Smooth muscle cell of the brain vasculature (primary cell): ENCODE results near the gene ZFYVE9.
"Not testable (repeated sequence)": the region's sequence is repeated elsewhere in the genome, so short reads cannot be mapped to it uniquely, and the experiment has no call there.

ENCODE experiments used
- DNase-seq: peaks from one replicate; pipeline ENCODE4 v3.0.0-alpha.2; 2012; ENCODE audit warnings: low read depth, low spot score

Gene ZFYVE9

GRCh38 chr1:52145137-52145536, 3.2 kb downstream of the ZFYVE9 start:
- DNase-seq, result no peak

- DNase-seq, result not testable (repeated sequence)
Measured at GRCh38 chr1:52150445-52150844, 8.6 kb downstream of the ZFYVE9 start.

GRCh38 chr1:52150946-52151345, 9.1 kb downstream of the ZFYVE9 start:
- DNase-seq, result no peak

- DNase-seq, result no peak
Measured at GRCh38 chr1:52152572-52152971, 10.7 kb downstream of the ZFYVE9 start.

- DNase-seq, result no peak
Measured at GRCh38 chr1:52153010-52153409, 11.1 kb downstream of the ZFYVE9 start.

GRCh38 chr1:52153898-52154297, 12.0 kb downstream of the ZFYVE9 start:
- no peak for DNase-seq

- no peak for DNase-seq
Measured at GRCh38 chr1:52156460-52156859, 14.6 kb downstream of the ZFYVE9 start.

GRCh38 chr1:52157582-52157981, 15.7 kb downstream of the ZFYVE9 start:
- DNase-seq, result no peak

GRCh38 chr1:52158218-52158617, 16.3 kb downstream of the ZFYVE9 start:
- no peak for DNase-seq

GRCh38 chr1:52159033-52159789, 17.3 kb downstream of the ZFYVE9 start:
- no peak for DNase-seq

GRCh38 chr1:52162947-52163346, 21.1 kb downstream of the ZFYVE9 start:
- no peak for DNase-seq

GRCh38 chr1:52164604-52165003, 22.7 kb downstream of the ZFYVE9 start:
- no peak for DNase-seq

GRCh38 chr1:52166996-52167753, 25.3 kb downstream of the ZFYVE9 start:
- DNase-seq, result no peak

GRCh38 chr1:52168373-52169080, 26.6 kb downstream of the ZFYVE9 start:
- DNase-seq, result no peak

GRCh38 chr1:52171149-52171548, 29.3 kb downstream of the ZFYVE9 start:
- DNase-seq, result not testable (repeated sequence)

GRCh38 chr1:52179073-52179472, 37.2 kb downstream of the ZFYVE9 start:
- DNase-seq, result no peak

GRCh38 chr1:52180176-52180575, 38.3 kb downstream of the ZFYVE9 start:
- no peak for DNase-seq

GRCh38 chr1:52181759-52182158, 39.9 kb downstream of the ZFYVE9 start:
- DNase-seq, result not testable (repeated sequence)

GRCh38 chr1:52182328-52182727, 40.4 kb downstream of the ZFYVE9 start:
- not testable (repeated sequence) for DNase-seq

- DNase-seq, result no peak
Measured at GRCh38 chr1:52182874-52183400, 41.0 kb downstream of the ZFYVE9 start.

GRCh38 chr1:52186449-52186848, 44.6 kb downstream of the ZFYVE9 start:
- DNase-seq, result no peak

GRCh38 chr1:52189898-52190480, 48.1 kb downstream of the ZFYVE9 start:
- no peak for DNase-seq
